PC-3 (cell line): ENCODE results near the gene ZNF783.

ENCODE experiments used
- CTCF ChIP-seq: fragments of 300-600 bp; sonication (generic); conservative IDR thresholded peaks from 2 replicates; pipeline ENCODE4 v1.5.1; 2017; ENCODE audit warnings: antibody characterized with exemption, low read depth, mild to moderate bottlenecking, low read length
- EZH2 ChIP-seq: fragments of 300-600 bp; sonication (generic); IDR thresholded peaks from one replicate; pipeline ENCODE4 v1.6.1; 2017; ENCODE audit warnings: antibody characterized with exemption, mild to moderate bottlenecking, low read length; ENCODE audit not compliant: unreplicated experiment

- no peak for TF ChIP-seq CTCF
- TF ChIP-seq EZH2, result no peak
These were observed 16.8 kb upstream of the ZNF783 start for GRCh38 chr7:149245244-149245643.
